ENCODE results near the gene DYNLT2.

- TF ChIP-seq POLR2A (IDR thresholded peaks at IDR 0.05; ENCODE audit: extremely low read depth, insufficient read length), result no peak
- no peak for TF ChIP-seq CTCF (IDR thresholded peaks at IDR 0.05; ENCODE audit: low read depth, low read length)
- no peak for TF ChIP-seq MYC (IDR thresholded peaks at IDR 0.05; ENCODE audit: low read depth, low read length)
- TF ChIP-seq MAX (IDR thresholded peaks at IDR 0.05; ENCODE audit: low read depth, low read length), result no peak
These were observed 12.5 kb upstream of the DYNLT2 start for GRCh38 chr6:169763881-169764280.

Measured in NB4 (cell line).